Prostate gland (tissue), 2 donors: ENCODE measurements around the gene NINJ1. TPM values are rescaled to one million over a fixed set of nuclear protein-coding genes. Genes with fewer than 3 reads are reported as not detected.

ENCODE experiments used
- DNase-seq: peaks from one replicate; pipeline ENCODE4 v3.0.0-alpha.2; 2019; ENCODE audit warnings: low spot score
- H3K27ac ChIP-seq, 2 donors: fragments of 200-600 bp; sonication (generic); 2 replicates each; pipeline ENCODE4 v1.5.1; 2017 to 2019
- H3K27me3 ChIP-seq: fragments of 200-600 bp; sonication (generic); replicated peaks from 2 replicates; pipeline ENCODE4 v1.5.1; 2019; ENCODE audit not compliant: insufficient read depth
- H3K36me3 ChIP-seq, 2 donors: fragments of 200-600 bp; sonication (generic); 1 replicate in 1 of 2; 2 replicates in 1 of 2; pipeline versions ENCODE4 v1.5.1 to v1.8.1; 2017 to 2019
- H3K4me1 ChIP-seq: fragments of 200-600 bp; sonication (generic); replicated peaks from 2 replicates; pipeline ENCODE4 v1.5.1; 2019
- H3K4me3 ChIP-seq, 2 donors: fragments of 200-600 bp; sonication (generic); 2 replicates each; pipeline ENCODE4 v1.5.1; 2017 to 2019
- H3K9me3 ChIP-seq: fragments of 200-600 bp; sonication (generic); 2 replicates; pipeline ENCODE4 v1.5.1; 2017
- CTCF ChIP-seq, 4 experiments: fragments of 200-600 bp in 2 of 4; fragments of 450-650 bp in 2 of 4; sonication (generic) in 2 of 4; IDR thresholded peaks; 1 replicate in 3 of 4; 2 replicates in 1 of 4; pipeline ENCODE4 v1.5.1; 2016 to 2019; ENCODE audit warnings: antibody characterized with exemption in 4 of 4, mild to moderate bottlenecking in 2 of 4, moderate library complexity in 2 of 4
- POLR2A ChIP-seq: fragments of 450-650 bp; IDR thresholded peaks from one replicate; pipeline ENCODE4 v1.6.1; 2016; ENCODE audit warnings: antibody characterized with exemption, mild to moderate bottlenecking
- POLR2AphosphoS5 ChIP-seq: sonication (generic); formaldehyde crosslinking; IDR thresholded peaks from one replicate; pipeline ENCODE4 v1.6.1; 2017; ENCODE audit warnings: antibody characterized with exemption
- WGBS: methylation state at CpG from one replicate; pipeline ENCODE4 v1.1.5; 2018; 5-methylcytosine and 5-hydroxymethylcytosine counted together
- intact Hi-C: fragments of 100-400 bp; cut with DNase I; formaldehyde crosslinking; loops from one replicate; pipeline ENCODE4 v1.14.2; 2022
- total RNA-seq, 2 donors: library from RNA; depleted of rRNA; stranded (reverse); fragments of >200 nt; gene quantifications; one replicate each; pipeline ENCODE4 v1.1.0, GENCODE V29; 2016

NINJ1 gene
- total RNA-seq, 2 donors from 2014 or later, result 139 to 183 TPM

GRCh38 chr9:93139365-93140182, 5.5 kb upstream of the NINJ1 start:
- H3K9me3 ChIP-seq, result no peaks in the 10 kb centered on the region
- intact Hi-C loops, result loop anchor here (10.0 kb wide), 1 partner anchor 315 kb away; the partner anchor contains the start of genes FAM120A and FAM120AOS
- no peak overlapping the region for H3K27ac ChIP-seq
- no peak overlapping the region for H3K4me3 ChIP-seq
- no peaks in the 10 kb centered on the region for H3K36me3 ChIP-seq
- peaks cover 8% of the 10 kb centered on the region for H3K4me1 ChIP-seq
- TF ChIP-seq POLR2AphosphoS5 (no peak), CTCF (IDR thresholded peaks at IDR 0.05) (no peak), POLR2A (no peak)
- WGBS, result 64% methylated on average over 13 of the region's 16 CpGs
- H3K27me3 ChIP-seq, result no peaks in the 10 kb centered on the region
- DNase-seq, result peak; percentile 60

GRCh38 chr9:93138171-93138764, 4.2 kb upstream of the NINJ1 start:
- H3K4me3 ChIP-seq, result no peak overlapping the region
- H3K27me3 ChIP-seq, result no peaks in the 10 kb centered on the region
- H3K9me3 ChIP-seq, result no peaks in the 10 kb centered on the region
- intact Hi-C loops, result loop anchor here (10.0 kb wide), 1 partner anchor 317 kb away; the partner anchor contains the start of genes FAM120A and FAM120AOS
- H3K4me1 ChIP-seq, result peaks cover 11% of the 10 kb centered on the region
- H3K27ac ChIP-seq, result no peak overlapping the region
- H3K36me3 ChIP-seq, result no peaks in the 10 kb centered on the region
- no peak for DNase-seq
- no peak for TF ChIP-seq CTCF (IDR thresholded peaks at IDR 0.05)
- TF ChIP-seq POLR2AphosphoS5, result no peak
- no peak for TF ChIP-seq POLR2A
- 83% methylated on average over 7 of the region's 7 CpGs for WGBS

GRCh38 chr9:93137362-93137761, 3.3 kb upstream of the NINJ1 start:
- DNase-seq, result no peak
- intact Hi-C loops, result loop anchor here (10.0 kb wide), 1 partner anchor 317 kb away; the partner anchor contains the start of genes FAM120A and FAM120AOS
- no peak overlapping the region for H3K4me3 ChIP-seq
- no peaks in the 10 kb centered on the region for H3K36me3 ChIP-seq
- H3K27ac ChIP-seq, result no peak overlapping the region
- TF ChIP-seq CTCF (IDR thresholded peaks at IDR 0.05) (no peak), POLR2A (no peak), POLR2AphosphoS5 (no peak)
- peaks cover 20% of the 10 kb centered on the region for H3K4me1 ChIP-seq
- no peaks in the 10 kb centered on the region for H3K9me3 ChIP-seq
- H3K27me3 ChIP-seq, result no peaks in the 10 kb centered on the region
- 64% methylated on average over 11 of the region's 11 CpGs for WGBS

GRCh38 chr9:93136011-93136440, 2.0 kb upstream of the NINJ1 start:
- no peaks in the 10 kb centered on the region for H3K36me3 ChIP-seq
- 22% methylated on average over 11 of the region's 11 CpGs for WGBS
- H3K4me1 ChIP-seq, result peaks cover 32% of the 10 kb centered on the region
- TF ChIP-seq CTCF (IDR thresholded peaks at IDR 0.05) (no peak), POLR2A (peak; percentile 34), POLR2AphosphoS5 (peak; percentile 66)
- H3K4me3 ChIP-seq, result no peak overlapping the region
- H3K9me3 ChIP-seq, result no peaks in the 10 kb centered on the region
- peak; percentile 62 for DNase-seq
- intact Hi-C loops, result loop anchor here (10.0 kb wide), 1 partner anchor 319 kb away; the partner anchor contains the start of genes FAM120A and FAM120AOS
- H3K27me3 ChIP-seq, result no peaks in the 10 kb centered on the region
- H3K27ac ChIP-seq, result peak overlapping the region; percentile 11 to 53
